GM18511 (cell line): Measurements from ENCODE around the gene ZP2.
"Not testable (repeated sequence)": the region's sequence is repeated elsewhere in the genome, so short reads cannot be mapped to it uniquely, and the experiment has no call there.

ENCODE experiments used
- ATAC-seq: cut with Tn5 transposase; IDR thresholded peaks from one replicate; pipeline ENCODE4 v1.9.1; 2021; ENCODE audit warnings: mild to moderate bottlenecking, moderate library complexity; ENCODE audit not compliant: unreplicated experiment

Gene ZP2

DNA sequence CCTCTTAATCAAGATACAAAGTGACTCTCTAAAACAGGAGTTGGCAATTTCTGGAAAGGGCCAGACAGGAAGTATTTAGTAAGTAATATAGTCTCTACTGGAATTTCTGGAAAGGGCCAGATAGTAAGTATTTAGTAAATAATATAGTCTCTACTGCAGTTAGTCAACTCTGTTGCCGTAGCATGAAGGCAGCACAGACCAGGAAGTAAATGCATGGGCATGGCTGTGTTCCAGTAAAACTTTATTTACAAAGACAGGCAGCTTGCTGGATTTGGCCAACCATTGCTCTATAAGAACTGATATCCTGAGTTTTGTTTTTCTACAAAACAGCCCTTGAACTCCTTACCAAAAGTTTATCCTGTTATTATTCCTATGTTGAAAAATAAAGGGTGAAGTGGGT, 36.0 kb downstream of the ZP2 start:
- no peak for ATAC-seq

DNA sequence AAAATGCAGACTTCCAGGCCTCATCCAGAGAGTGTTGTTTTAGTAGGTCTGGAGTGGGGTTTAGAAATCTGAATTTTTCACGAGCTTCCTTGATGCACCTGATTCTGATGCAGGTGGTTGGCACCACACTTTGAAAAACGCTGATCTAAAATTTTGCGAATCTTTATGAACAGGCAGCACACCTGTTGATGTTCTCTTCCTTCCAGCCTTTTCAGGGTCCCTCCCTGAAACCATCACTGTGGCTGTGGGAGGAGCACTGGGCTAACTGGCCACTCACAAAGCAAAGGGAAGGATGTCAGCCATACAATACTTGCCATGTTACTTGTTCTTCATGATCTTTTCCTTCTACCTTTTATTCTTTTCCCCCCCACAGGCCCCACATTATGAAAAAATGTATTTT, 38.7 kb downstream of the ZP2 start:
- ATAC-seq: no peak

GRCh38 chr16:21170116-21170515, 41.3 kb downstream of the ZP2 start:
- ATAC-seq: not testable (repeated sequence)

GRCh38 chr16:21169249-21169981, 42.0 kb downstream of the ZP2 start:
- no peak for ATAC-seq

- ATAC-seq: no peak
These were observed 43.3 kb downstream of the ZP2 start for GRCh38 chr16:21167929-21168602.

DNA sequence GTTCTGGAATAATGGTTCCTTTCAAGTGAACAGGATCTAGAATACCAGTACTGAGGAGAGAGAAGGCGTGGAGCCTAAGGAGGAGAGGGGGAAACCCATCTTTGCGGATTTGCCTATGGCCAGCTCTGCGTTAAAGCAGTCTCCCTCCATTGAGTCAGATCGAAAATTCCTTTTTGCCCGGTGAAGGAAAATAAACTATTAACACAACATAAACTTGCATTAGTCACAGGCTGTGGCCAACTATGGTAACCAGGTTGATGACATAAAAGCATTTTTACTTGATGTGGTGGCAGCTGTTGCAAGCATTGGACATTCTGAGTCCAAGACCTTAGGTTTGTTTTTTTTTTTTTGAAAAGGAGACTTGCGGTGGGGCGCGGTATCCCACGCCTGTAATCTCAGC, 44.0 kb downstream of the ZP2 start:
- ATAC-seq: no peak

GRCh38 chr16:21166561-21166961, 44.8 kb downstream of the ZP2 start:
- no peak for ATAC-seq

DNA sequence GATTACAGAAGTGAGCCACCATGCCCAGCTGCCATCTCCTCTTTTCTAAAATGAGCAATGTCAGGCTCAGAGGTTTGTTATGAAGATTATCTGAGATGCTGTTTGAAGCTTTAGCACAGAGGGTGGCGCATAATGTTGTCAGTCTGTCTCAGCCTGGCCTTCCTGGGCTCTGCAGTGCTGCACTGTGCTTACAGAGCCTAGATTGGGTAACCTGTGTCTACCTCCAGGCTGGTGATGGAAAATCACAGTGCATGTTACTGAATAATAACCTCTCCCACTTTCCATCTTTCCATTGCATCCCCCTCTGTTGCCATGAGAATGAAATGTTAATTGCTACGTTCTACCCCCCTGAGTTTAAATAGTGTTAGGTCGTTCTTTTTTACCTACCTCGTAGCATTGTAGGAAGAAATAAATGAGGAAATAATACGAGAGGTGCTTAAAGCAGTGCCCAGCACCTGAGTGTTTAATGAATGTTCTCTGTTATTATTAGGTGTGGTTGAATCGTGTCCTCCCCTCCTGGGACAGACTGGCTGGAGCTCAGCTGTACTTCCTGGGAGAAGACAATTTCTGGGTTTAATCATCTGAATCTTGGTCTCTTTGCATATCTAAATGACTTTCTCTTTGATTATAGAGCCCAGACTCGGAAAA, 46.7 kb downstream of the ZP2 start:
- ATAC-seq: no peak

DNA sequence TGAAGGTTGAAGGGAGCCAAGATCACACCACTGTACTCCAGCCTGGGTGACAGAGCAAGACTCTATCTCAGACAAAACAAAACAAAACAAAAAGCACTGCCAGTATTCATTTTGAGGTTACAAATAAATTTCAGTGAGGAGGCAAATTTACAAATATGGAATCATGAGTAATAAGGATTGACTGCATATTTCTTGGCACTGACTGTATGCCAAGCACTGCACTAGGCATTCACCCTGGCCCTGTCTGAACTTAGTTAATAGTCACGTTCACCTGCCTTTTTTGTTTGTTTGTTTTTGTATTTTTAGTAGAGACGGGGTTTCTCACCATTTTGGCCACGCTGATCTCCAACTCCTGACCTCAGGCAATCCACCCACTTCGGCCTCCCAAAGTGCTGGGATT, 47.8 kb downstream of the ZP2 start:
- ATAC-seq: no peak

GRCh38 chr16:21162661-21163151, 48.7 kb downstream of the ZP2 start:
- no peak for ATAC-seq

GRCh38 chr16:21161211-21161610, 50.2 kb downstream of the ZP2 start:
- no peak for ATAC-seq

- ATAC-seq: no peak
These were observed 51.1 kb downstream of the ZP2 start for GRCh38 chr16:21160276-21160675.

GRCh38 chr16:21159281-21159951, 52.0 kb downstream of the ZP2 start:
- ATAC-seq: no peak

- peak; percentile 82 for ATAC-seq
These were observed 52.9 kb downstream of the ZP2 start, which contains the start of gene LDAF1 for GRCh38 chr16:21158208-21159110. TSS of gene LDAF1 (plus strand) at chr16:21158674. CDS start at chr16:21161183, 2,509 bp downstream.

GRCh38 chr16:21157632-21158031, 53.7 kb downstream of the ZP2 start:
- no peak for ATAC-seq

- no peak for ATAC-seq
These were observed 54.5 kb downstream of the ZP2 start for GRCh38 chr16:21156767-21157467.

DNA sequence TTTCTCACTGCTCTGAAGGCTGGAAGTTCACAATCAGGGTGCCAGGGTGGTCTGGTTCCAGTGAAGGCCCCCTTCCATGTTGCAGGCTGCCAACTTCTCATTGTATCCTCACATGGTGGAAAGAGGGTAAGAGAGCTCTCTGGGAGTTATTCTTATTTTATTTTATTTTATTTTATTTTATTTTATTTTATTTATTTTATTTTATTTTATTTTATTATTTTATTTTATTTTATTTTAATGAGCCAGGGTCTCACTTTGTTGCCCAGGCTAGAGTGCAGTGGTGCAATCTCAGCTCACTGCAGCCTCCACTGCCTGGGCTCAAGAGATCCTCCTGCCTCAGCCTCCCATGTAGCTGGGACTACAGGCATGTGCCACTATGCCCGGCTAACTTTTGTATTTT, 55.4 kb downstream of the ZP2 start:
- not testable (repeated sequence) for ATAC-seq

- not testable (repeated sequence) for ATAC-seq
These were observed 58.1 kb downstream of the ZP2 start for GRCh38 chr16:21153124-21153729.
